ENCODE results near the gene CENPF.

Gene CENPF

DNA sequence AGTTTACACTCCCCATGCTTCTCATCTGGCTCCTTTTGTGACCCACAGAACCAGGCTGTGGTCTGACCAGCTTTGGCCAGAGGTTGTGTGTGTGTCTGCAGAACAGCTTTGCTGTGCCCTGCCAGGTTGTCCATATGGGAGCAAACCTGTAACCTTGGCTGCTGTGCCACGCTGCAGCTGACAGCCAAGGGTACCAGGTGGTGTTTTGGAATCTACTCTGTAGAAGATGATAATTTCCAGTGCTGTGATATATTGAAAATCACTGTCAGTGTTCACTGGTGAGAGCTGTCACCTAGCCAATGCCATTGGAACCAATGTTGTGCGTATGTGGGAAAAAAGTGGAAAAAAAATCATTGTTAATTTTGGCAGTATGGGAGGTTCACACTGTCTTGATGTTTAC is 18.2 kb downstream of the CENPF start:
- DNase-seq, result no peak

DNA sequence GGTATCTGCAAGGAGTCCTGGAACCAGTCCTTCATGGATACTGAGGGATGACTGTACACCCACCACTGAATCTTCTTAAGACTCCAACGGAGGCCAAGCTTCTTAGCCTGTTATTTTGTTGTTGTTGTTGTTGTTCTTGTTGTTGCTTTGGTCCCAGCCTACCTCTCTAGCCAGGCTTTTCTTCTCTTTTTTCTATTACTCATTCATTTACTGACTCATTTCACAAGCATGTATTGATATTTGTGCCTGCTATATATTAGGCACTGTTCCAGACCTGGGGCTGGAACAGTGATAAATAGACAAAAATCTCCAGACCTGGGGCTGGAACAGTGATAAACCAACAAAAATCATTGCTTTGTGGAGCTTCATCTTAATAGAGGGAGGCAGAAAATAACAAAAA is 20.4 kb downstream of the CENPF start:
- DNase-seq, result no peak

DNA sequence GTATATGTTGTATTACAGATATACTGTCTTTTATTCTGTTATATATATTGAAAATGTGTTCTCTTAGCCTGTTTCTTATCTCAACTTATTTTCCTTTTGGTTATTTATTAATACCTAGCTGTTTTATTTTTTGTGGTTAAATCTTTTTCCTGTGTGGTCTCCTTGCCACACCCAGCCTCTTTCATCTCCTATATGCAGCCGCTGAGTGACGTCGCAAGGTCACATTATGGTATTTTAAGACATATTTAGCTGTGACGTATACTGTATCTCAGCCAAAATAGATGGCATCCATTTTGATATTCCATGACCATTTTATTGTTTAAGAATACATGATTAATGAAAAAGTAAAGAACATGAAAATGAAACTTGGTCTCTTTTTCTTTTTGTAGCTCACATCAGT is 29.1 kb downstream of the CENPF start:
- no peak for DNase-seq

DNA sequence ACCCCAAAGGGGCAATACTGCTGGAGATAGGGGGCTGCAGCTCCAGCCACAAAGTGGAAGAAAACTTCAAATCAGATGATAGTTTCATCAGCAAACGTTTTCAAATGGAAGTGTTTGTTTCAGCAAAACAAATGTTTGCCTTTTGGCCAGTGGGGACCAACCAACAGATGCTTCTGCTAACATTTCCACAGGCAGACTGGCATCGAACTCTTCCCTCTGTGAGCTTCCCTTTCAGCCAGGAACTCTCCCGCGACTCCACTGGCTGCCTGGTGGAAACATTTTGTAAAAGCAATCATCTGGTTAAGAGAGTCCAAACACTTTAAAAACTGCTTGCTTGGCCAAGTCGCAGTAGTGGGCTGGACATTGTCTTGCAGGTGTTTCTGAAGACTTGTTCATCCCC is 30.7 kb downstream of the CENPF start:
- DNase-seq, result no peak

DNA sequence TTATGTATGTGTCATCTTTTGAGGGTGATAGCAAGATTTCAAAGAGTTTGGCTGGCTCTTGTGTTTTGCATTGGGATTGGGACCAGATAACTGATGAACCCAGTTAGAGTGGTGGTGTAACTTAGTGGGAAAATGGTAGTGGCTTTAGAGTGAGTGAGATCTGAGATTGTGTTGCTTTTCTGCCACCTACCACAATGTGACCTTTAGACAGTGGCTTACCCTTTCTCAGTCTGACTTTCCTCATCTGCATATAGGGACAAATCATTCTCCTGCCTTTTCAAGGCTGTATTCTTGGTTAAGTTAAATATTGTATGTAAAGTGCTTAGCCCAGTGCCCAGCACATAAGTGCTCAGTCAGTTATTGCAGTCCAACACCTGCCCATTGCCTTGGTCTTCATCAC is 31.3 kb downstream of the CENPF start:
- no peak for DNase-seq

DNA sequence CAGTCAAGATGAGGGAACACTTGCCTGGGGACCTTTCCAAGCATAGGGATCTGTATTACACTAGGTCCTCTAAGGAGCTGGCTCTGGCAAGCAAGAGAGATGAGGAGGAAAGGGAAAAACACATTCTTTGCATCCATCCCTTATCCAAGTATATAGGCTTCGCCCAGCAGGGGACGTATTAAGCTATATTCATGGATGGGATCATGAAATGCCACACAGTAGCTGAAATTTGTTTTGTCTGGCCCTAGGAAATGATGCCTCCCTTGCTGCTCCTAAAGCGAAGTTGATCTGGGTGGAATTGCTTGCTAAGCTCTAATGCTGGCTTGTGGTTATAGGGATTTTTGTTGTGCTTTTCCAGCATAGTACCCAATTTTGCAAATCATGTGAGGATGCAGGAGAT is 32.1 kb downstream of the CENPF start:
- no peak for DNase-seq

DNA sequence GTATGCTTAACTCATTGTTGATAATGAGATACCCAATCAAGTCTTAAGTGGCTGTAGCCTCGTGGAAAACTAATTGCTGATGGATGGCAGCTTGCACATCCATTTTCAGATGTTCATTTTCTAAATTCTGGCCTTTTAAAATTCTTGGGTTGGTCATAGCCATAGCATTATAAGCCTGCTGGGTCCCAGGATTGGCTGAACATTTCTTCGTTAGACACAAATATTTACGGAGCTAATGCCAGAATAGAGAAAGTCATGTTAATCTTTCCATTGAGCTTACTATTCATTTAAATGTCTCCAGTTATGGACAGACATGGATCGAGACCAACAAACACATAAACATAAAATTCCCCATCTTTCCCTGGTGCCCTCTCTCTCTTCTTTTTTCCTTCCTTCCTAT is 32.5 kb downstream of the CENPF start:
- DNase-seq, result no peak

DNA sequence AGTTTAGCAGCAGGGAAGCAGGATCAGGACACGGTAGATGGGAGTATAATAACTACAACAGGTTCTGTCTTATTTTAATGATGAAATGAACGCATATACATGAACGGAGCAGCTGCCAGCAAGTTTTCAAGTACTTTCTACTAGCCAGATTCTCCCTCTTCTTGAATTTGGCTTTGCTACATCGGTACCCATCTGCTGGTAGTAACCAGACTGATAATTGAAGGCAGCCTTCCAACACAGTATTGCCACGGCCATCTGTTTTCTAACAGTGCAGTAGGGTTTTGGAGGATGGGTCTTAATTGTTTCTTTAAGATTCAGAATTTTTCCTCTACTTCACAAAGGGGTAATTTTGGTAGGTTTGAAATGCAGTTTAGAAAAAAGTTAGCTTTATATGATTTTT is 33.4 kb downstream of the CENPF start:
- no peak for DNase-seq

DNA sequence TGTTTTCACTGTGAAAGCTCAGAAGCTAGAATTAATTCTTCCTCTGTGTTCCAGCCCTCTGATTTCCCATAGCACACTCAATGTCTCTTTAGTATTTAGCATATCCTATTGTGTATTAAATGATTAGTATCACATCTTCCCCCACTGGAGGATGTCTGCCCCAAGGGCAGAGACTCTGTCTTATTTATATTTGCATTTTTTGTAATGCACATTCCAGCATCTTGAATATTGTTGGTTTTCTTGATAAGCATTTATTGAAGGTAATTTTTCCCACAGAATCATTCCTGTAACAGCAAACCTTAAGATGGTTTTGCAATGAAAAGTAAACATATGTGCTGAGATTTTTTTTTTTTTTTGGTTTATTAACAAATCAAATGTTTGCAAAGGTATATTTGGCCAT is 34.1 kb downstream of the CENPF start:
- DNase-seq, result no peak

DNA sequence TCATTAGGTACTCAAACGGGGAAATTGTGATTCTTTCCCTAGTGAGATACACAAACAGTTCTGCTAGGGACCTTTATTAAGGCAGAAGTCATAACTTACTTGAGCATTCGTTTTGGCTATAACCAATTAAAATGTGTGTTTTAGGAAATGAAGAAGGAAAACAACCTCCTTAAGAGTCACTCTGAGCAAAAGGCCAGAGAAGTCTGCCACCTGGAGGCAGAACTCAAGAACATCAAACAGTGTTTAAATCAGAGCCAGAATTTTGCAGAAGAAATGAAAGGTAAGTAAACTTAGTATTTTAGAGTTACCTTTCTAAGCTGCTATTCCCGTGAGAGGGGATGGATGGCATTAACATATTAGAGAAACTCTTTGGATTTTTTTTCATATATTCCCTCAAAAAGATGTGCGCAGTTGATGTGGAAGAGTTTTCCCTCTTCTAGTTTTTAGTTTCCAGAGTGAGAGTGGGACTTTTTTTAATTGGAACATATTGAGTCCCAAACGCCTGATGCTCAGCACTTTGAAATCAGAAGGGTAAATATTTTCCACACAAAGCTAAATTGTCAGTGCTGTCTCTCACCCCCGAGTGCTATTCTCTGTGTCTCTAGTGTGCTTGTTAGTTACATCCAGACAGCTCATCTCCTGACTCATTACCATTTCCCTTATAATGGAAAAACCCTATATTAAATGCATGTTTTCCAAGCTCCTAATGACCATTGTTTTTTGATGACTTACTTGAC is 34.9 kb downstream of the CENPF start:
- no peak for DNase-seq

DNA sequence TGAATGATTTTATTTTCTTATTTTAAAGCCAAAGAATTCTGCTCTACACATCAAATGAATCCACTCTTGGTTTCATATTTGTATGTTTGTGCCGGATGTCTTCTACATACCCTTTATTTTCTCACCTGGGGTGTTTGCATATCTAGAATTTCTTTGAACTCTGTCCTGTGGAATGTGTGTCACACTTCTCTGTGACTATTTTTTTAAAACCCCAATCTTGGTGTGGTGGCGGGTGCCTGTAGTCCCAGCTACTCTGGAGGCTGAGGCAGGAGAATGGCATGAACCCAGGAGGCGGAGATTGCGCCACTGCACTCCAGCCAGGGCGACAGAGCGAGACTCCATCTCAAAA is 35.4 kb downstream of the CENPF start:
- DNase-seq, result no peak

DNA sequence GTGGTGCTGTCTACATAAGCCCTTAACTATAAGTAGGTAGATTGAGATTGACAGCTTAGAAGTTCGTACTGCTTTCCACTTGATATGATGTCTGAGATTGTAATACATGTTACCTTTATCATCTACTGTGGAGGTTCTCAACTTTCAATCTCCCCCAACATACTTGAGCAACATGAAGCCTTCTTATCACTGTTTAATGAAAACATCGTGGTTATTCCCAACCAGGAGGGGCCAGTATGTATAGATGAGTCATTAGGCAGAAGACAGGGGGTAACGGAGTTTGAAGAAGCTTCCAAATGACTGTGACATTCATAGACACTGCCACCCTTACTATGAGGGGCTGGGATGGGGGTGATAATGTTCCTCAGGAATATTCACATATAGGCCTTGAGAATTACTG is 36.0 kb downstream of the CENPF start:
- DNase-seq, result no peak

DNA sequence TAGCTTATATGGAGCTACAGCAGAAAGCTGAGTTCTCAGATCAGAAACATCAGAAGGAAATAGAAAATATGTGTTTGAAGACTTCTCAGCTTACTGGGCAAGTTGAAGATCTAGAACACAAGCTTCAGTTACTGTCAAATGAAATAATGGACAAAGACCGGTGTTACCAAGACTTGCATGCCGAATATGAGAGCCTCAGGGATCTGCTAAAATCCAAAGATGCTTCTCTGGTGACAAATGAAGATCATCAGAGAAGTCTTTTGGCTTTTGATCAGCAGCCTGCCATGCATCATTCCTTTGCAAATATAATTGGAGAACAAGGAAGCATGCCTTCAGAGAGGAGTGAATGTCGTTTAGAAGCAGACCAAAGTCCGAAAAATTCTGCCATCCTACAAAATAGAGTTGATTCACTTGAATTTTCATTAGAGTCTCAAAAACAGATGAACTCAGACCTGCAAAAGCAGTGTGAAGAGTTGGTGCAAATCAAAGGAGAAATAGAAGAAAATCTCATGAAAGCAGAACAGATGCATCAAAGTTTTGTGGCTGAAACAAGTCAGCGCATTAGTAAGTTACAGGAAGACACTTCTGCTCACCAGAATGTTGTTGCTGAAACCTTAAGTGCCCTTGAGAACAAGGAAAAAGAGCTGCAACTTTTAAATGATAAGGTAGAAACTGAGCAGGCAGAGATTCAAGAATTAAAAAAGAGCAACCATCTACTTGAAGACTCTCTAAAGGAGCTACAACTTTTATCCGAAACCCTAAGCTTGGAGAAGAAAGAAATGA is 37.6 kb downstream of the CENPF start:
- DNase-seq, result no peak

DNA sequence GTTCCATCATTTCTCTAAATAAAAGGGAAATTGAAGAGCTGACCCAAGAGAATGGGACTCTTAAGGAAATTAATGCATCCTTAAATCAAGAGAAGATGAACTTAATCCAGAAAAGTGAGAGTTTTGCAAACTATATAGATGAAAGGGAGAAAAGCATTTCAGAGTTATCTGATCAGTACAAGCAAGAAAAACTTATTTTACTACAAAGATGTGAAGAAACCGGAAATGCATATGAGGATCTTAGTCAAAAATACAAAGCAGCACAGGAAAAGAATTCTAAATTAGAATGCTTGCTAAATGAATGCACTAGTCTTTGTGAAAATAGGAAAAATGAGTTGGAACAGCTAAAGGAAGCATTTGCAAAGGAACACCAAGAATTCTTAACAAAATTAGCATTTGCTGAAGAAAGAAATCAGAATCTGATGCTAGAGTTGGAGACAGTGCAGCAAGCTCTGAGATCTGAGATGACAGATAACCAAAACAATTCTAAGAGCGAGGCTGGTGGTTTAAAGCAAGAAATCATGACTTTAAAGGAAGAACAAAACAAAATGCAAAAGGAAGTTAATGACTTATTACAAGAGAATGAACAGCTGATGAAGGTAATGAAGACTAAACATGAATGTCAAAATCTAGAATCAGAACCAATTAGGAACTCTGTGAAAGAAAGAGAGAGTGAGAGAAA is 38.4 kb downstream of the CENPF start:
- no peak for DNase-seq

DNA sequence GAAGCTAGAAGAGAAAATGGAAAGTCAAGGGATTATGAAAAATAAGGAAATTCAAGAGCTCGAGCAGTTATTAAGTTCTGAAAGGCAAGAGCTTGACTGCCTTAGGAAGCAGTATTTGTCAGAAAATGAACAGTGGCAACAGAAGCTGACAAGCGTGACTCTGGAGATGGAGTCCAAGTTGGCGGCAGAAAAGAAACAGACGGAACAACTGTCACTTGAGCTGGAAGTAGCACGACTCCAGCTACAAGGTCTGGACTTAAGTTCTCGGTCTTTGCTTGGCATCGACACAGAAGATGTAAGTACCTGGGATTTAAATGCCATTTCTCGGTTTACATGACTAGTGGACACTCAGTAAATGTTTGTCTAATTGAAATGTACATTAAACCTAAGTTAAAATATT is 40.0 kb downstream of the CENPF start:
- DNase-seq, result no peak

DNA sequence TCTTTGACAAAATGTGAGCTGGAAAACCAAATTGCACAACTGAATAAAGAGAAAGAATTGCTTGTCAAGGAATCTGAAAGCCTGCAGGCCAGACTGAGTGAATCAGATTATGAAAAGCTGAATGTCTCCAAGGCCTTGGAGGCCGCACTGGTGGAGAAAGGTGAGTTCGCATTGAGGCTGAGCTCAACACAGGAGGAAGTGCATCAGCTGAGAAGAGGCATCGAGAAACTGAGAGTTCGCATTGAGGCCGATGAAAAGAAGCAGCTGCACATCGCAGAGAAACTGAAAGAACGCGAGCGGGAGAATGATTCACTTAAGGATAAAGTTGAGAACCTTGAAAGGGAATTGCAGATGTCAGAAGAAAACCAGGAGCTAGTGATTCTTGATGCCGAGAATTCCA is 42.7 kb downstream of the CENPF start:
- DNase-seq, result no peak

DNA sequence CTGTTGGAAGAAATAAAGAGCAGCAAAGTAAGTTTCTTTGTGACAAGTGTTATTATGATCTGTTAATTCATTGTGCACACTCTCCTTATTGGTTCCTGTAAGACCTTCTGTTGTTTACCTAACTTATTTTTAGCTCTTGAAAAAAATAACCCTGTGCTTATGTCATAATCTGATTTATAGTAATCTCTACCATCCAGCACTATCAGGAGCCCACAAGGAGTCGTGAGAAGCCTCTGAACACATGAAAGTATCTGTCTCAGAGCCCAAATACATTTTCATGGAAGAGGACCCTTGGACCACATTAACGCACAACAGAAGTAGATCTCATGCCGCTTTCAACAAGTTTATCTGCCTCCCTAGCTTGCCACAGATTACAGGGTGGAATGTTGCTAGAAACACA is 45.8 kb downstream of the CENPF start:
- no peak for DNase-seq

DNA sequence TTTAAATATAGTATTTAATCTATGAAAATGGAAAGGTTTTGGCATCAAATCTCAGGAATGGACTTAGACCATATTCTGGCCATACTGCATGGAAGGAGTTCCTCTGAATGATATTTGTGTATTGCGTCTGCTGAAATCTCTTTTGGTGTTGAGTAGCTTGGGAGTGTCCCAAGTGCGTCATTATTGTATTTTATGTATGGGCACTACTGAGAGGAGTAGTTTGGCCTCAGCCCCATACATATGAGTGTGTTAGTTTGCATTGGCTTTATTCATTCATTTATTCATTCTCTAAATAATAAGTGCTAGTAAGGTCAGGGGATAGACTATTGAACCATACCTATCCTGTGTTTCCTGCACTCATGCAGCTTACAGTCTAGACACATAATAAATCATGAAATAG is 46.6 kb downstream of the CENPF start:
- DNase-seq, result no peak

DNA sequence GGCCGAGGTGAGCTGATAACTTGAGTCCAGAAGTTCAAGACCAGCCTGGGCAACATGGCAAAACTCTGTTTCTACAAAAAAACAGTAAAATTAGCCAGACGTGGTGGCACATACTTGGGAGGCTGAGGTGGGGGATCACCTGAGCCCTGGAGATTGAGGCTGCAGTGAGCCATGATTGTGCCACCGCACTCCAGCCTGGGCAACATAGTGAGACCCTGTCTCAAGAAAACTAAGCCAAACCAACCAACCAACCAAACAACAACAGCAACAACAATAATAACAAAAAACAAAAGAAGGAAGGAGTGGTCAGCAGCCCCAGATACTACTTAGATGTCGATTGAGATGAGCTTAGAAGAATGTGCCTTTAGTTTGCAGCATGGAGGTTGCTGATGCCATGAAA is 47.7 kb downstream of the CENPF start:
- DNase-seq, result no peak

DNA sequence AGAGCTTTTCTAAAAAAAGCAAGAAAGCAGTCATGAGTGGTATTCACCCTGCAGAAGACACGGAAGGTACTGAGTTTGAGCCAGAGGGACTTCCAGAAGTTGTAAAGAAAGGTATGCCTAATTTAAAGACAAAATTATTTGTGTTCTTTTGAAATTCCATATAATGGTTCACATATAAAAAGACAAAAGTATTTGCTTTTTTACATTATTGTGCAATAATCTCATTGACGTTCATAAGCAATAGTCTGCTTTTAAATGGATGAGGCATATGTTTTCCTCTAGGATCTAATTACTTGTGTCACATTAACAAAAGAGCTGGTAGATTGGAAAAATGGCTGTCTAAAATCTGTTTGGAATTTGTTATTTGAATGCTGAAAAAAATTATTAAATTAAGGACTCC is 54.3 kb downstream of the CENPF start:
- DNase-seq, result no peak

DNA sequence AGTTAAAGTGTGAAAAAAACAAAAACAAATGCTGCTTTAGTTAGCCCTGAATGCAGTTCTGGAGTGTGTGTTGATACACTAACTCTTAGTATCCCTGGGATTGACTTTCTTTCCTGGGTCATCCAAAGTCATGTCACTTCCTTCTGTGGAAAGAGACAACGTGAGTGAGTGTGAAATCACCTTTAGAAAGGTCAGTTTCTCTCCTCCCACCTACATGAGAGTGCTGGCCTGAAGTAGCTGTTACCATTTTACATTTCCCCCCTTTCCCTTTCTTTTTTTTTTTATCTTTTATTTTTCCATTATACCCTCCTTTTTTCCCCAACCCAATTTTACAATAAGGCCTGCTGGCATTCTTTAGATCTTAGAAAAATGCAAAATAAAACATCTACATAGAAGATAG is 55.2 kb downstream of the CENPF start:
- DNase-seq, result no peak

DNA sequence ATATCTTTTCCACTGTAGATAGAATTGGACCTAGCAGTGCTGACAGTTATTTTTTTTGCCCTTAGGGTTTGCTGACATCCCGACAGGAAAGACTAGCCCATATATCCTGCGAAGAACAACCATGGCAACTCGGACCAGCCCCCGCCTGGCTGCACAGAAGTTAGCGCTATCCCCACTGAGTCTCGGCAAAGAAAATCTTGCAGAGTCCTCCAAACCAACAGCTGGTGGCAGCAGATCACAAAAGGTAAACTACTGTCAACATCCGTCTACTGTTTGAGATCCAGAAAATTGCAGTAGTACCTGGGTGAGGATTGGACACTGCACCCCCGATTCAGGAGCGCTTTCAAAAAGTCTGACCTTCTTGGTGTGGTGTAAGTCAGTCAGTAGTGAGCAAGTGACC is 55.8 kb downstream of the CENPF start:
- no peak for DNase-seq

DNA sequence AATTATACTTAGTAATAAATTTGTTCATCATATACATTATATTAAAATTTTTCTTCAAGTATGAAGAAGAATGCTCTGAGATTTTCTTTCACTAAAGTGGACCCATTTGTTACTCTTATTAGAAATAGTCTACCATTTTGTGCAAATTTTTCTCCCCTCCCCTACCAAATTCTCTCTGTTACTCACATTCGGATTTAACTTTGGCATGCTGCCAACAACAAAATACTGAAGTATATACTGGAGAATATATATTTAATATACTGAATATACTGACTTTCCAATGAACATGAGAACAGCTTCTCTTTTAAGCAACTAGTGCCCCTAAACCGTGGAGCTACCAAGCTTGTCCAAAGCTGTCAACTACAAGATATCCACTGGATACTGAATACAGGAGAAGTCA is 57.2 kb downstream of the CENPF start:
- no peak for DNase-seq

DNA sequence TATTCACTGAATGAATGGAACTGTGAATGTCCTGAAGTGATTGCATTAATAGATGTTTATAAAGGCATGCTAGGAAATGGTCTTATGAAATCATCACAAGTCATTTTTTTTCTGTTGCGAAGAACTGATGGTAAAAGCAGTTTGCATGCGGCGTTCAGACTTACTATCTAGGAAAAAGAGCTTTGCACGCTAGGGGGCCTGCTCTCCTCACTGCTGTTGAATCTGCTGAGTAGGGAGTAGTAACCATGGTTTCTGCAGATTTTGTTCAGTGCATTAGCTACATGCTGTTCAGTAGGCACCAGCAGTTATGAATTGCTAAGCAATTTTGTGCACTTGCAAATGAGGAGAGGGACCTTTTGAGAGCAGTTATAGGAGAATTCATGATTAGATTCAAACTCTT is 57.9 kb downstream of the CENPF start:
- DNase-seq, result no peak

Data from NCI-H1436 (cell line).